ENCODE data around the gene GLTP. TPM values are rescaled to one million over a fixed set of nuclear protein-coding genes. Genes with fewer than 3 reads are reported as not detected.

Gene GLTP
- polyA plus RNA-seq, 2 of the 4 experiments (the other 2 are of a cell fraction) = 16.9 to 18.8 TPM

DNA sequence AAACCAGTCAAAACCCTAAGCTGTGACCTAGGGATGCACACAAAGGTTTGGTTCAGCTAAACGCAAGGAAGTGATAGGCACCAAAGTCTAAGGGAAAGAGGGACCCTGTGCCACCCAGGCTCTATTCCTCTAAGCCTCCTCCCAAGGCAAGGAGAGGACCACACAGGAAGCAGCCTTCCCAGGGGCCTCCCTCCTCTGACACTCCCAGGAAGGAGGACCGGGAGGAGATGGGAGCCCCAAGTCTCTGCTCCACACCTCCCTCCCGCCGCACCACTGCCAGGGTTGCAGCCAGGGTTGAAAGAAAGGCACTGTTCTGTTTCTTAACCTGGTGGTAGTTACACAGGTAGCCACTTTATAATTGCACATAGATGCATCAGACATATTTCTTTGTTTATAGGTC, 41.6 kb upstream of the GLTP start:
- no peak for ATAC-seq
- FAIRE-seq = no peak
- CTCF ChIA-PET = interaction anchor here (2.2 to 3.8 kb wide), 3 partner anchors 10 to 69 kb away, joined by 6 to 12 read pairs (median 12); no protein-coding TSS in a partner anchor
- Histone ChIP-seq H3K9me3 (no peaks in the 10 kb centered on the region), H3K4me1 (no peaks in the 10 kb centered on the region), H3K4me2 (no peak overlapping the region), H3K4me3 (no peak overlapping the region), H3K27ac (no peak overlapping the region)
- no peak for DNase-seq (ENCODE audit: low read depth in 1 of 2, low spot score in 1 of 2)
- POLR2A ChIA-PET = no interaction called here
- WGBS (ENCODE audit: missing lambda C conversion rate) = 87% methylated on average over 4 of the region's 4 CpGs
- TF ChIP-seq HOXA7 (CRISPR knock-in tag; IDR thresholded peaks at IDR 0.05) (no peak), FOSB (CRISPR knock-in tag; IDR thresholded peaks at IDR 0.05) (no peak), FOXS1 (CRISPR knock-in tag; IDR thresholded peaks at IDR 0.05) (no peak), EHF (CRISPR knock-in tag; IDR thresholded peaks at IDR 0.05) (no peak), EP300 (IDR thresholded peaks at IDR 0.05) (no peak), GATA3 (IDR thresholded peaks at IDR 0.05; ENCODE audit: borderline replicate concordance) (no peak), RCOR1 (IDR thresholded peaks at IDR 0.05; ENCODE audit: low read depth, low read length) (no peak), MYC (IDR thresholded peaks at IDR 0.05; ENCODE audit: borderline replicate concordance, low read length) (no peak), CEBPB (IDR thresholded peaks at IDR 0.05) (no peak), KDM5A (IDR thresholded peaks at IDR 0.05) (no peak), POLR2A (IDR thresholded peaks at IDR 0.05; ENCODE audit: low read length) (no peak)
- TF ChIP-seq, protein P1, sequence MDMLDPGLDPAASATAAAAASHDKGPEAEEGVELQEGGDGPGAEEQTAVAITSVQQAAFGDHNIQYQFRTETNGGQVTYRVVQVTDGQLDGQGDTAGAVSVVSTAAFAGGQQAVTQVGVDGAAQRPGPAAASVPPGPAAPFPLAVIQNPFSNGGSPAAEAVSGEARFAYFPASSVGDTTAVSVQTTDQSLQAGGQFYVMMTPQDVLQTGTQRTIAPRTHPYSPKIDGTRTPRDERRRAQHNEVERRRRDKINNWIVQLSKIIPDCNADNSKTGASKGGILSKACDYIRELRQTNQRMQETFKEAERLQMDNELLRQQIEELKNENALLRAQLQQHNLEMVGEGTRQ (IDR thresholded peaks at IDR 0.05) = no peak

DNA sequence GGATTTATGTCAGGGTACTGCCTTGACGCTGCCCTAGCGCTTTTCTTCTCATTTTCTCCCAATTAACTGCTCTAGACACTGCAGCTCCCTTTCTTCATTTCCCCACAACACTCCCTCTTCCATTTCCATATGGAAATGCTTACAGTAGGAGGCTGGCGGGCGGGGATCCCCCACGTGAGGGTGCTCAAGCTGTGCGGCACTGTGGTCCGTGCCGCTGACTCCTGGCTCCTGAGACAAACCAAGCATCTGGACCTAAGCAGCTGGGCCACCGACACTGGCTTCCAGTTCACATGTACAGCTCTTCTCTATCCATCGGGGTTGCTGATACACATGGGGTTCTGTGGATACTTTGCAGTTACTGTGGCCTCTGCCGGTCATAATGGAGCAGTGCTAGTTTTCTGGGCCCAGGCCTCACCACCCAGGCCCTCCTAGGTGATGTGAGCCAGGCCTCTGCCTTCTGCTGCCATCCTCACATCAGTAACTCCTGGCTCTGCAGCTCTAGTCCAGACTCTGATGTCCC, 40.0 kb upstream of the GLTP start:
- Histone ChIP-seq H3K27ac (no peak overlapping the region), H3K4me2 (no peak overlapping the region), H3K9me3 (no peaks in the 10 kb centered on the region), H3K4me1 (no peaks in the 10 kb centered on the region), H3K4me3 (no peak overlapping the region)
- ChIA-PET POLR2A (interaction anchor here (0.5 kb wide), 1 partner anchor 47 kb away, joined by 4 read pairs; no protein-coding TSS in a partner anchor), CTCF (interaction anchor here (0.7 to 3.8 kb wide), 6 partner anchors 8 to 114 kb away, joined by 3 to 12 read pairs (median 6); no protein-coding TSS in a partner anchor)
- FAIRE-seq (no peak), DNase-seq (ENCODE audit: low read depth in 1 of 2, low spot score in 1 of 2) (no peak), ATAC-seq (no peak)
- TF ChIP-seq TP53 (CRISPR knock-in tag; IDR thresholded peaks at IDR 0.05) (no peak), CEBPB (IDR thresholded peaks at IDR 0.05) (no peak)
- TF ChIP-seq, protein P2, sequence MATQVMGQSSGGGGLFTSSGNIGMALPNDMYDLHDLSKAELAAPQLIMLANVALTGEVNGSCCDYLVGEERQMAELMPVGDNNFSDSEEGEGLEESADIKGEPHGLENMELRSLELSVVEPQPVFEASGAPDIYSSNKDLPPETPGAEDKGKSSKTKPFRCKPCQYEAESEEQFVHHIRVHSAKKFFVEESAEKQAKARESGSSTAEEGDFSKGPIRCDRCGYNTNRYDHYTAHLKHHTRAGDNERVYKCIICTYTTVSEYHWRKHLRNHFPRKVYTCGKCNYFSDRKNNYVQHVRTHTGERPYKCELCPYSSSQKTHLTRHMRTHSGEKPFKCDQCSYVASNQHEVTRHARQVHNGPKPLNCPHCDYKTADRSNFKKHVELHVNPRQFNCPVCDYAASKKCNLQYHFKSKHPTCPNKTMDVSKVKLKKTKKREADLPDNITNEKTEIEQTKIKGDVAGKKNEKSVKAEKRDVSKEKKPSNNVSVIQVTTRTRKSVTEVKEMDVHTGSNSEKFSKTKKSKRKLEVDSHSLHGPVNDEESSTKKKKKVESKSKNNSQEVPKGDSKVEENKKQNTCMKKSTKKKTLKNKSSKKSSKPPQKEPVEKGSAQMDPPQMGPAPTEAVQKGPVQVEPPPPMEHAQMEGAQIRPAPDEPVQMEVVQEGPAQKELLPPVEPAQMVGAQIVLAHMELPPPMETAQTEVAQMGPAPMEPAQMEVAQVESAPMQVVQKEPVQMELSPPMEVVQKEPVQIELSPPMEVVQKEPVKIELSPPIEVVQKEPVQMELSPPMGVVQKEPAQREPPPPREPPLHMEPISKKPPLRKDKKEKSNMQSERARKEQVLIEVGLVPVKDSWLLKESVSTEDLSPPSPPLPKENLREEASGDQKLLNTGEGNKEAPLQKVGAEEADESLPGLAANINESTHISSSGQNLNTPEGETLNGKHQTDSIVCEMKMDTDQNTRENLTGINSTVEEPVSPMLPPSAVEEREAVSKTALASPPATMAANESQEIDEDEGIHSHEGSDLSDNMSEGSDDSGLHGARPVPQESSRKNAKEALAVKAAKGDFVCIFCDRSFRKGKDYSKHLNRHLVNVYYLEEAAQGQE (IDR thresholded peaks at IDR 0.05) = no peak
- TF ChIP-seq, protein P3, sequence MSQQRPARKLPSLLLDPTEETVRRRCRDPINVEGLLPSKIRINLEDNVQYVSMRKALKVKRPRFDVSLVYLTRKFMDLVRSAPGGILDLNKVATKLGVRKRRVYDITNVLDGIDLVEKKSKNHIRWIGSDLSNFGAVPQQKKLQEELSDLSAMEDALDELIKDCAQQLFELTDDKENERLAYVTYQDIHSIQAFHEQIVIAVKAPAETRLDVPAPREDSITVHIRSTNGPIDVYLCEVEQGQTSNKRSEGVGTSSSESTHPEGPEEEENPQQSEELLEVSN (IDR thresholded peaks at IDR 0.05; ENCODE audit: borderline replicate concordance, low read depth) = no peak
- 89% methylated on average over 11 of the region's 11 CpGs for WGBS (ENCODE audit: missing lambda C conversion rate)

DNA sequence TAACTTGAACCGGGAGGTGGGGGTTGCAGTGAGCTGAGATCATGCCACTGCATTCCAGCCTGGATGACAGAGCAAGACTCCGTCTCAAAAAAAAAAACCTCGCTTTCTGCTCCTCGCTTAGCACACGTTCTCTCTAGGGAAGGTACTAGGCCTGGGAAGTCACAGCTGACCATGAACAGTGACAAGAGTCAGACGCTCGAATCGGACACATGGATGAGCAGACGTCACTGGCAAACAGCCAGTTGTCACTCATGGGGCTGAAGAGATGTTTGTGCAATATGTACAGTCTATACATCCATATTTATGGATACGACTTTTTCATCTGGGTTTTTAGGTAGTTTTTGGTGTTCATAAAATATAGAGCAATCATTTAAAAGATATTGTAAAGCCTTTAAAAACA, 39.1 kb upstream of the GLTP start:
- Histone ChIP-seq H3K4me1 (no peaks in the 10 kb centered on the region), H3K4me3 (no peak overlapping the region), H3K4me2 (no peak overlapping the region), H3K27ac (no peak overlapping the region), H3K9me3 (no peaks in the 10 kb centered on the region)
- no peak for DNase-seq (ENCODE audit: low read depth in 1 of 2, low spot score in 1 of 2)
- no peak for ATAC-seq
- 87% methylated on average over 10 of the region's 10 CpGs for WGBS (ENCODE audit: missing lambda C conversion rate)
- POLR2A ChIA-PET = no interaction called here
- TF ChIP-seq ZSCAN20 (CRISPR knock-in tag; IDR thresholded peaks at IDR 0.05) = no peak
- FAIRE-seq = no peak
- CTCF ChIA-PET = interaction anchor here (0.6 to 3.8 kb wide), 6 partner anchors 9 to 113 kb away, joined by 3 to 12 read pairs (median 6); no protein-coding TSS in a partner anchor
